Glomerular visceral epithelial cell (primary cell): ENCODE measurements around the gene TOX3.

Experiments
- DNase-seq: peaks from one replicate; pipeline ENCODE4 v3.0.0-alpha.2; 2016; ENCODE audit errors: extremely low spot score

Gene TOX3

DNA sequence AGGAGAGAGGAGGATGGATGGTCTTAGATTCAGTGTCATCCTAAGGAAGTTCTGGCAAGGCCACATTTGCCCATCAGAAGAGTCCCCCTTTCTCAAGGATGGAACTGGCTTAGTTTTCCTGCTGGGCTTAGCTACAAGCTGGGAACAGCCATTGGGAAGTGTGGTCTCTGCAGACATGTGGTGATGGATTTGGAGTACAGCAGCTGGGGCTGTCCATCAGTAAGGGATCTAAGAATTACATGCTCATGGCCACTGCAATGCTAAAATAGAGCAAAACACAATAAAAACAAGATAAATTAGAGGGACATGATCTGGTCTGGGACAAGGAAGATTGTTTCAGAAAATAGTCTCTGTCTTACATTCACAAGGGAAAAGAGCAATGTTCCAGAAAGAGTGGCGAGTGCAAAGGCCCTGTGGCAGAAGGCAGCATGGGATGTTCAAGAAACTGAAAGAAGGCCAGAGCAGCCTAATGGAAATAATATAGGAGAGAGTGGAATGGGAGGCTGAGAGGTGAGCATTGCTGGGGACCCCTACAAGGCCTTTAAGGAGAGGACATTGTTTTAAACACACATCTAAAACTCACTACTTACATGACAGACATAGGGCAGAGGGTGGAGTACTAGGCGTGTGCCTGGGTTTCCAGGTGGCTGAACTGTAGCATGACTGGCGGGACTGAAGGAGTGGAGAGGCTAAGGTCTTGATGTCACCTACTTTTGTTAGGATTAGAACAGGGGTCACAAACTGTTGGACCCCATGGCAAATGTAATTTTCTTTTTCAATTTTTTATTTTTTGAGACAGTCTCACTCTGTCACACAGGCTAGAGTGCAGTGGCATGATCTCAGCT lies 17.0 kb upstream of the TOX3 start:
- no peak for DNase-seq

DNA sequence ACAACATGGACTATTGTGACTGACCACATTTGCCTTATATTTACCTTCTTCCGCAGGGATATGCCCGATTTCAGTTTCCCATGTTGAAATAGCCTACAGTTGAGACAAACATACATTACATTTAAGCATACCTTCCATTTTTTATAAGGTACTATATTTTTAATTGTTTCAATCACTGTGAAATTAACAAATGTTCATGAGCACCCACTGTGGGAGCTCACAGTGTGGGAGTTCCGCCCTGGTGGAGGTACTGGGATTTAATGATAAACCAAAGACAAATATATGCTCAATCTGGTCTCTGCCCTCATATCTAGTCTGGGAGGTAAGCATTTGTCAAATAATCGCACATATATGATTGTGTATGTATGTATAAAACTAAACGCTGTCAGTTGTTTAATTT lies 15.8 kb upstream of the TOX3 start:
- no peak for DNase-seq

DNA sequence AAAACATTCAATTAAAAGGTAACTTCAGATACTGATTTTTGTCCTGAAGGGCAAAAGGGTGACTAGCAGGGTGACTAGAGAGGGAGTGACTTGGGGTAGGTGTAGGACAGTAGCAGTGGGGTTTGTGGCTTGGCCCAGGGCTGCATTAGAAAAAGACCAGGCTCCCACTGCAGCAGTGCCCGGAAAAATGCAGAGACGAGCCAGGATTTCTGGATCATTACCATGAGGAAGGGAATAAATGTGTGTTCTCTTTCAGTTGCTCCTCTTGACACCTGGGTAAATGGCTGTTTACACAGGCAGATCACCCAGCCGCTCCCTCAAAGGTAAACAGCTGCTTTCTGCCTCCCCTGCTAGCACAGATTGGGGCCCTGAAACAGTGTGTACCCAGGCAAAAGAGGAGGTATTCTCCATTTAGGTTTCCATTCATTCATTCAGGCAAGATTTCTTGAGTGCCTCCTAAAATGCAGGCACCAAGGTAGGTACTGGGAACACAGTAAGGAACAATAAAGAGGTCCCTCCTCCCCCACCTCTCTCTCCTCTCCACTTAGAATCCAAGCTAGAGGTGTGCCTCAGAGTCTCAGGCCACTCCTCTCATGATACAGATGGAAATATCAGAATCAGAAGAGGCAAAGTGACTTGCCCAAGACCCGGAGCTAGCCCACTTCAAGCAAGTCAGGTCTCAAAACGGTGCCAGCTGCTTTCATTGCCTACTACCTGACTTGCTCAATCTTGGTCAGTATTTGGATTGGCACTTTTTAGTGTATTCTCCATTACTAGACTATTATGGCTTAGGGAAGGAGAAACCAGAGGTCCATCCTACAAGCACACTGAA lies 15.2 kb upstream of the TOX3 start:
- no peak for DNase-seq

DNA sequence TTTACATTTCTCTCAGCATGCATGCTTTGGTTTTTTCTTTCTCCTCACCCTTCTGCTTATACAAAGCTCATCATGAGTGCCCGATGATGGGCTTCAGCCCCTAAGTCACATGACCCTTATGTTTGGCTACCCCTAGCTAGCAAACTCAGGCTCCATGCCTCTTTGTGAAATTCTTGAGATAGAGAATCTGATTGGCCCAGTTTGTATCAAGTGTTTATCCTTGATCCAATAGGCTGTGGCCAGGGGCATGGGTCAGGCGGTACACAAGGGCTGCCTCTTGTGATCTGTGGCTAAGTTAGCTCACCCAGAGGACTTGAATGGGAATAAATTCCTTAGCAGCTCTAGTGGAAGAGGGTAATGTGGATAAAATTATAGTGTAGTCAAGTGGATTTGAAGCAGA lies 11.5 kb upstream of the TOX3 start:
- no peak for DNase-seq

DNA sequence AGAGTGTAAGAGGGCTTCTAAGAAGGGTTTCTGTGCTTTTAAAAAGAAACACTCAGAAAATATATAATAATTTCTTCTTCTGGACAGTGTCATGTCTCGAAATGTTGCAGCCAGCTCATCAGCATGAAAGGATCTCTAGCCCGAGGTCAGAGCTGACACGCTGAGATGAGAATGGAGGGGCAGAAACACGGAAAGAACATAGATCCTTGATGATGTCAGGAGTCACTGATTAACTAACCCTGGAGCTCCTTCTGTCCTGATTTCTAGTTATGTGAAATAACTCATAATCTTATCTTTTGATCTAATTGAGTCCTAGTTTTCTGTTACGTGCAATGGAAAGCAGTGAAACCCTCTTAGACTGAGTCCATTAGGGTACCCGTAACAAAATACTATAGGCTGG lies 10.3 kb upstream of the TOX3 start:
- no peak for DNase-seq

DNA sequence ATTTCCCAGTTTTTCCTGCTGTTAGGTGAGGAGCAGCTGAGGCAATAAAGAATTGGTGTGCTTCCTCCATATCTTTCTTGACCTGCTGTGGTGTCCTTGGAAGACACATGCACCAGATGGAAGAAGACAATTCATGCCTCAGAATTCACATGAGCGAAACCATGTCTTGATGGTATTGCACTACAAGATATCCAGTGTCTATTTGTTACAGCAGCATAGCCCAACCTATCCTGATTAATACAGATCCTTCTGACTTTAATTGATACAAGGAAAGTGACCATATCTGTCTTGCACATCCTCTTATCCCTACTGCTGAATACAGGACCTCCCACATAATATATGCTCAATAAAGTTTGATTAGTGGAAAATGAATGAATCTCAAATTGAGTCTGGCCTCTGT lies 9.1 kb upstream of the TOX3 start:
- DNase-seq = no peak

DNA sequence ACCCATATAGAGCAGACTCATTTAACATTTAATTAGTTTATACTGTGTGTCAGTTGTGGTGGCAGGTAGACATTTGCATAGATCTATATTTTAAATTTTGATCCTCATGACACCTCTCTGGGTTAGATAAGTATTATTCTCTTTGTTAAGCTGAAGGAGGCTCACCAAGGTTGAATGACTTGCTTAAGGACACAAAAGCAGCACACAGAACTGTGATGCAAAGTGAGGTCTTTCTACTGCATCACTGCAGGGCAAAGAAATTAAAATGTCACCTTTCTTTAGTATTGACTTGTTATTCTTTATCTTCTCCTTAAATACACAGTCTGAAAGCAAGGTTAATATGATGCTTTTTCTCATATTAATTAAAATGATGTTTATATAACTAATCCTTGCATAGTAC lies 8.6 kb upstream of the TOX3 start:
- no peak for DNase-seq

DNA sequence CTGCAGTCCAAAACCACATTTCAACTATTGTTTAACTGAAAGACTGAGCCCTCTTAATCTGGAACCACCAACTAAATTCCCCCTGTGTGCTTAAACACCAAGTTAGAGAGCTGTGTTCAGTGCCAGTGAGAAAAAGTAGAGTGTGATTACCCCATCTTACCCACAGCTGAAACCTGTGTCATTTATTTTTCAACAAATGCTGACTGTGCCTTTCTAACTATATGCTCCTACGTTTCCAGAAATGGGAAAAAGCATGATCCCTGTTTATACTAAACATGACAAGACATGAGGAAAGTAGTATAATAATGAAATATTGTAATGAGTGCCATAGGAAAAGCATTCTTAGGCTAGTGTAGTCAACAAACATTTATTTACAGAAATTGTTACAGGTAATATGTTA lies 7.4 kb upstream of the TOX3 start:
- DNase-seq = no peak

DNA sequence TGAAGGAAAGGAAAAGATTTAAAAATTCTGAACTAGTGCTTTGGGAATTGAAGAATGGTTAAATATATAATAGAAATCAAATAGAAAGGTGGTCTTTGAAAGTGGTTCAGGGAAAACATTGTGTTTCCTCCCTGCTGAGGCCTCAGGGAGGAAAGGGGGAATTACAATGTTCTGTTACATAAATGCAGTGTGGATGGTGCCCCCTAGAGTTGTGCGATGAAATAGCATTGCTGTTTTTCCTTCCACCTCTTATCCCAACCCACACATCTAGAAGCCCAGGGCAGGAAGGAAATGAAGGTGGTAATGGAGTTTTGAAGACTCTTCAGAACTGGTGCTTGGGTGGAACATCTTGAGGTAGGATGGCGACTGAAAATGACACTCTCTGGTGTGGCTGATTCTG lies 6.4 kb upstream of the TOX3 start:
- no peak for DNase-seq

DNA sequence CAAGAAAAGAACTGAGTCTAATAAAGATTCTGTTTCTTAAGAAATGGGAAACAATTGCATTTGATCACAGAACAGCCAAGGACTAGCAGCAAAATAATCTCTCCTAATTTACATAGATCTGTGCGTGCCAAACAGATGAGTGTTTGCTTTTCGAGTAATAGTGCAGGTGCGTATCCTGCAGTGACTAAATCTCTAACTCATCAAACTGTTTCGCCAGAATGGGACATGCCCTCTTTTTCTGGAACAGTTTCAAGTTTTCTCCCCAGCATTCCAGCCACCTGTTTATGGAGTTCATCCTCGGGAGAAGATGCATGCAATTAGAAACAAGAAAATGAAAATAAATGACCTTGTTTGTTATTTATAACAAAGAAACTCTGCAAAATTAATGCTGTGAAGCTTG lies 5.7 kb upstream of the TOX3 start:
- DNase-seq = no peak

DNA sequence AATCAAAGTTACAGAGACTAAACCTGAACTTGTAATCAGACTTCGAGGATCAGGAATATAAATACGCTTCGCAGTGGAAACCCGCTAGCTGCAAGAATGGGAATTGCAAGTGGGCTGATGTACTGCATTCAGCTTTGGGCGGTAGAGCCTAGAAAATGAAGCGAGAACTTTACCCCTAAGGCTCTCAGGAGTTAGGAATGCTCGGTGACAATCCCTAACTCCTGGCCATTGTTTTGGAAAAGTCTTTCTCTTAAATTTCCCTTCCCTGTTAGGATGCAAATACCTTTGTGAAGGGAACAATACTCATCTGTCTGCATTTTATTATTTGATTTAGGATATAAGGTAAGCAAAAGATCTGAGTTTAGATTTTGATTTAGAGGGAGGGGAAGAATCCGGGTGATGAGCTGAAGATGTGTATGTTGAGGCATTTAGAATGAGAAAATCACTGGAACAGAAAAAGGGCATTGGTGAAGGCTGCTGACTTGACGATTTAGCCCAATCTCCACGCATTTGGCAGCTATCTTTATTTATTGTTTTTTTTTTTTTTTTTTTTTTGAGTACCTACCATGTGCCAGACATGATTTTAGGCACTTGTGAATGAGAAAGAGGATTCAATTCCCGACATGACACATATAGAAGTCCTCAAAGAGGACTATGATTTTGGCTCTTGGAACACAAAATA lies 2.2 kb upstream of the TOX3 start:
- no peak for DNase-seq

DNA sequence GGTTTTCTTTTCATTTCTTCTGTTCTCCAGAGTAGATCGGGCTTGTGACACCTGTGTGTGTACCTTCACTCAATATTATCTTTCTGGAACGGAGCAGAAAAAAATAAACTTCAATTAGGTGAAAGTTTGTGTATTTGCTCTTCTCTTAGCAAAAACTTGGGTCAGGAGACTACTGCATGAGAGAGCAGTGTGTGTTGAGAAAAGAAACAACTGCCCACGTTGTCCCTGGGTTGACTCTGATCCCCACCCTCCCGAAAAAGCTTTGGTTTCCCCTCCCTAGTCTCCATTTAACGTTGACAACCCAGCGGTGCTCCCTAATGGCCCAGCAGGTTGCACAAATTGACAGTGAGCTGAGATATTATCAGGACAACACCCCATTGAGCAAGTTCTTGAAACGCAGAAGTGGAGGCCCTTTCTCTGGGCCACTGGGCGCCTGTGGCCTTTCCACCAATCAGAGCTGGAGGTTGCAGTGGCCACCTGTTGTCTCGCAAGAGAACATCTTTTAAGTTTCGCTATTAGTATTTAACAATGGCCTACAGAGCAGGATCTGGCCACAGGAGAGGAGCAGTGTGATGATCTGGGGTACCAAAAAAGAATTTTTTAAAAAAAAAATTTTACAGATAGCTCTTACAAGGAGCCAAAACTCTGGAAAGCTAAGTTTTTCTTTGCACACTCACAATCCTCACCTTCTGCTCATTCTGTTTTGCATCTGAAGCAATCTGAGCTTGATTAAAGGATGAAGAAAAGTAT lies 1.5 kb upstream of the TOX3 start:
- DNase-seq = no peak

DNA sequence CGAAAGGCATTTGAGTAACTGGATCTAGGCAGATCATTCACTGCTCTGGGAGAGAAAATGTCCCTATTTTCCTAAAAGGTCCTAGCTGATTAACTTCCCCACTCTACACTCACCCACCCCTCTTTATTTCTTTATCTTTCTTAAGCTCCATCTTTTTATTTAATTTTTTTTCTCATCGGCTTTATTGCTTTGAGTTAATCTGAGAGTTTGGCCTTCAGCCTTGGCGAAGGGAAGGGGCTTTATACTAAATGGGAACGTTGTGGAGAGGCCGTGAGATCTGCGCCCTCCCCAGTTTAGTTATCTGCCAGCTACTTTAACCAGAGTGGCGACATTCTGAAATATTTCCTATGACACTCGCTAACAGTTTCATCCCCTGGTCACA lies 882 bp upstream of the TOX3 start:
- DNase-seq = no peak

DNA sequence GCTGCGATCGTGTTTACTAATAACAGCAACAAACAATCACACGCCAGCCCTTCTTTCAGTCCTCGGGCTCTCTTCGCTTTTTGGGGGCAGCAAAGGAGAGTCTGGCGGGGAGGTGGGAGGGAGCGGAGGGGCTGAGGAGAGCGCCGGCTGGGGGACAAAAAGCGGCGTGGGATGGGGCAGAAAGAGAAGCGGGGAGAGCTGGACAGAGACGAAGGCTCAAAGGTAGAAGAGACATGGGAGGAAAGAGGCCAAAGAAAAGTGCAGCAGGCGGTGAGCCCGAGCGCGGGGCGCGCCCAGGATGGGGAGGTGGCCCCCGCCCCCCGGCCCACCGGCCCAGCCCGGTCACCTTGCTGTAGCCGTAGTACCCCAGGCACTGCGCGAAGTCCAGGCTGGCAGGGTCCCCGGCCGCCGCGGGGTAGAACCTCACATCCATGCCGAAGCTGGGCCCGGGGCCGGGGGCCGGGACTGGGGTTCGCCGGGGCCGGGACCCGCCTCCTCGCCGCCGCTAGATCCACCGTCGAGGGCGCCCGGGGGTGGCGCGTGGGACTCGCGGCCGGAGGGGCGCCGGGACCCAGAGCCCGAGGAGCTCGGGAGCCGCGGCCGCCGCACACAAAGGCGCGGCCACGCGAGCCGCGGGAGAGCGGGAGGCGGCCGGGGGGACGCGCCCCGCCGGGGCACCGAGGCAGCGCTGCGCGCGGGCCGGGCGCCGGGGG lies 496 bp downstream of the TOX3 start:
- no peak for DNase-seq

DNA sequence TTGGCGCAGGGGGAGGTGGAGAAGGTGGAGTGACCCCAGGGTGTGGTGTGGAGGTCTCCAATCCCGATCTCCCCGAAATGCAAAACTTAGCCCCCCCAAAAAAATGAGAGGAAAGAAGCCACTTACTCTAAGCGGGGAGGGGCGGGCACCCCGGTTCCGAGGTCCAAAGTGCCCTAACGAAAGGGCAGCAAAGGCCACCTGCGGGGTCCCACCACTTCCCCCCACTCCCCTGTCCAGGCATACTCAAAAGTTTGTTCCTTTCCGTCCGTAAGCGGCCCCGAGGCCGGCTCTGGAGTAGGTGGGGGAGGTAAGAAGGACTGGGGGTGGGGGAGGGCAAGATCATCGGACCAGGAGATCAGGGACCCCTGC lies 1.1 kb downstream of the TOX3 start:
- no peak for DNase-seq

DNA sequence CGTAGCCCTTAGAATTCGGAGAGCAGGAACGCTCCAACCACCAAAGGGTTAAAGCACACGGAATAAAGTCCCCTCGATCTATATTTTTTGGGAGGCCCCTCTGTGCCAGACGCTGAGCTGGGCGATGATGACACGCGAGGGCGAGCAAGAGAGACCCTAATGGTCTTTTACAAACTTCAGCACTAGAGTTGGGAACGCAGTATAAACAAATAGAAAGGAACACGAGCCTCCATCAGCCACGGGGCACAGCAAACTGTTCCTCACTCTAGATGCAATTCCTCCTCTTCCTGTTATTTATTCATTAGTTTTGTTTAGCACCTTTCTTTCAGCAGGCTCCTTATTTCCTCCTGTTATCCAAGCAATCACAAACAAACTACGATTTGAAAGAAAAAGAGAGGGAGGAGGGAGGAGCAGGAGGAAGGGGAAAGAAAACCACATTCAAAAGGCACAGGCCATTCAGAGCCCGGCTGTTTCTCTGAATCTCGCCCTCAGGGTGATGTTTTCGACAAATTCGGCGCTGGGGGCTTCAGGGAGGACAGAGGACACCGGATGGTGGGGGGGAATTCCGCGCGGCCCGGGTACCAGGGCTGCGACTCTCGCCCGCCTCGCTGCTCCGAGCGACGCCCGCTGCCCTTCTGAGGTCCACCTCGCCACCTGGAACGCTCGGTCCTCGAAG lies 1.6 kb downstream of the TOX3 start:
- no peak for DNase-seq

DNA sequence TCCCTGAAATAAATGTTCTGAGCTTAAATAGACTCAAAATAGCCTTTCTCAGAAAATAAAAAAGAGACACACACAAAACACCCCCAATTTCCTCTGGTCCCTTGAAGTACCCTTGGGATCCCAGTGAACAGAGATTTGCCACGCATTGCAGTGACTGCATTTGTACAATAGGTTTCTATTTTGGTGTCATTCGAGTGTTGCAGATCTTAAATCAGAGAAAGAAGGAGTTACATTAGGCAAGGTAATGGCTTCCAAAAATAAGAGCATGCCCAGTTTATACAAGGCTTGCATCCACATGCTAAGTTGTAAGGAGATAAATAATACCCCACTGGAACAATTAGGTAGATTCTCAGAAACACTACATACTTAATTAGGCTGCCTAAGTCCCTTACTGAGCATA lies 2.2 kb downstream of the TOX3 start:
- no peak for DNase-seq

DNA sequence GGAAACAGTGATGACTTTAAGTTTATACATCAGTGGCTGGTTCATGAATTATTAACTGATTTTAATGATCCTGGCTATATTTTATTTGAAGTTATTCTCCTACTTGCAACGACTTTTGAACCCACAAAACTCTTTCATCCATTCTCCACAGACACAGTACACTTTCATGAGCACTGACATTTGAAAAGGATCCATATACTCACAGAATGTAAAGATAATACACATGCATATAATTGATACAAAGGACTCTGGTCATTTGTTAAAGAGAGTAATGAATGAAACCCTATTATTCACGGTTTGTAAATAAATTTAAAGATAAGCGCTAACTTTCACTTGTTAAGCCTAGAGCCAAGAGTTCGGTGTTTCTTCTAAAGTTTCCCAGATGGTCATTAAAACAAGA lies 3.3 kb downstream of the TOX3 start:
- DNase-seq = no peak

DNA sequence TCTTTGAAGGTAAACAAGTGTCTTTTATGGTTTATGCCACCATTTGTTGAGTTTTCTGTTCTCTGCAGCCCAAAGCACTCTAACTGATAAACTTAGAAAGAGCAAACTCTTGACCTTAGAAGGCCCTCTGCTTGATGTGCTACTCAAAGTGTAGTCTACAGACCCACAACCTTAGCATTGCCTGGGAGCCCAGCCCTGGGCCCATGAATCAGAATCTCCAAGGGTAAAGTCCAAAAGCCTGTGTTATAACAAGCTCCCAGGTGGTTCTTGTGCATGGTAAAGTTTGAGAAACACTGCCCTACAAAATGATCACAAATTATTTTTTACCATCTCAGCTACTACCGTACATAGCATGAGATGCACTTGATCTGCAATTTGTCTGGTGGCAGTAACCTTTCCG lies 6.0 kb downstream of the TOX3 start:
- DNase-seq = no peak

DNA sequence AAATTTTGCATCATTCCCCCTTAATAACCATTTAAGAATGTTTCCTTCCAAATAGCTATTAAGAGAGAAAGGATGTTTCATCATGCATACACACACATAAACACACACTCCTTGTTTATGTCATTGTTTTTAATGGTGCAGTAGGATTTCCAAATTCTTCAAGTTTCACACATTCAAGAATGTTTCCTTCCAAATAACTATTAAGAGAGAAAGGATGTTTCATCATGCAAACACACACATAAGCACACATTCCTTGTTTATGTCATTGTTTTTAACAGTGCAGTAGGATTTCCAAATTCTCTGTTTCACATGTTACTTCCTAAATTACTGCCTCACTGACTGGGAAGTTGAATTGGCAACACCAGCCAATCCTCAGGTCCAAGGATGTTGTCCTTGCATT lies 7.8 kb downstream of the TOX3 start:
- no peak for DNase-seq

DNA sequence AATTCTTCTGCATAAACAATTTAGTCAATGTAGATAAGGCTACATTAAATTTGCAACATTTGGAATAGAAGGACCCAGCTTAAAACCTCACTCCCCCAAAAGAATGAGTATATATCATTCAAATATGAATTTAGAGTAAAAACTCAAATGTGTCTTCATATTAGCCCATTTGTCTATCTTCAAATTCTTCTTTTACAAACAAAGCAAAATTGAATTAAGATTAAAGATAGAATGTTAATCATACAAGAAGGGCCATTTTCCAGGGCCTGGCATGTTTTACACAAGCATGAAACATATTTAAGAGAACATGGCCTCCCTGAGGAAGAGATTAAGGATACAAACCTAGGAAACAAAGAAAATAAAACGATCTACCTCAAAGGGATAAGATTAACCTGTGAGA lies 8.4 kb downstream of the TOX3 start:
- DNase-seq = no peak
